Hepatocyte (in vitro differentiated cells): ENCODE data around the gene GNA14. TPM values are rescaled to one million over a fixed set of nuclear protein-coding genes. Genes with fewer than 3 reads are reported as not detected.
"Not testable (repeated sequence)": the region's sequence is repeated elsewhere in the genome, so short reads cannot be mapped to it uniquely, and the experiment has no call there.

ENCODE experiments used
- DNase-seq: peaks from one replicate; pipeline ENCODE4 v3.0.0-alpha.2; 2016; ENCODE audit warnings: low spot score
- H2AFZ ChIP-seq: fragments of 200-600 bp; sonication (generic); 2 replicates; pipeline ENCODE4 v1.6.0; 2016; ENCODE audit warnings: antibody characterized with exemption, mild to moderate bottlenecking
- H3K27ac ChIP-seq: fragments of 200-600 bp; sonication (generic); 2 replicates; pipeline ENCODE4 v1.5.1; 2016; ENCODE audit warnings: mild to moderate bottlenecking
- H3K27me3 ChIP-seq: fragments of 200-600 bp; sonication (generic); 2 replicates; pipeline ENCODE4 v1.6.1; 2016
- H3K36me3 ChIP-seq: fragments of 200-600 bp; sonication (generic); replicated peaks from 2 replicates; pipeline ENCODE4 v1.5.1; 2016; ENCODE audit warnings: low read depth; ENCODE audit not compliant: insufficient read depth
- H3K4me1 ChIP-seq: fragments of 200-600 bp; sonication (generic); 2 replicates; pipeline ENCODE4 v1.5.1; 2016; ENCODE audit warnings: mild to moderate bottlenecking, moderate library complexity; ENCODE audit not compliant: insufficient read depth
- H3K4me2 ChIP-seq: fragments of 200-600 bp; sonication (generic); 2 replicates; pipeline ENCODE4 v1.6.0; 2016
- H3K4me3 ChIP-seq: fragments of 200-600 bp; sonication (generic); 2 replicates; pipeline ENCODE4 v1.5.1; 2016; ENCODE audit warnings: mild to moderate bottlenecking
- H3K79me2 ChIP-seq: fragments of 200-600 bp; sonication (generic); 2 replicates; pipeline ENCODE4 v1.6.0; 2017; ENCODE audit warnings: mild to moderate bottlenecking
- H3K9me2 ChIP-seq: fragments of 200-600 bp; sonication (generic); replicated peaks from 2 replicates; pipeline ENCODE4 v1.6.0; 2017; ENCODE audit warnings: mild to moderate bottlenecking; ENCODE audit not compliant: insufficient read depth
- H3K9me3 ChIP-seq: fragments of 200-600 bp; sonication (generic); 2 replicates; pipeline ENCODE4 v1.5.1; 2016; ENCODE audit warnings: low read depth, mild to moderate bottlenecking
- H4K20me1 ChIP-seq: fragments of 200-600 bp; sonication (generic); 2 replicates; pipeline ENCODE4 v1.6.0; 2016; ENCODE audit warnings: mild to moderate bottlenecking; ENCODE audit not compliant: insufficient read depth, poor library complexity, severe bottlenecking
- EZH2 ChIP-seq: fragments of 200-600 bp; sonication (generic); IDR thresholded peaks from 2 replicates; pipeline ENCODE4 v1.6.1; 2016; ENCODE audit warnings: antibody characterized with exemption, mild to moderate bottlenecking, borderline replicate concordance
- EZH2phosphoT487 ChIP-seq: fragments of 200-600 bp; sonication (generic); IDR thresholded peaks from one replicate; pipeline ENCODE4 v1.6.1; 2018; ENCODE audit warnings: antibody characterized with exemption, mild to moderate bottlenecking, low read depth, moderate library complexity; ENCODE audit not compliant: unreplicated experiment, severe bottlenecking
- WGBS: methylation state at CpG from one replicate; pipeline ENCODE4 v1.1.6; 2016; ENCODE audit warnings: low lambda C conversion rate; ENCODE audit errors: missing lambda C conversion rate; 5-methylcytosine and 5-hydroxymethylcytosine counted together
- polyA plus RNA-seq: library from polyadenylated mRNA; unstranded; fragments of >200 nt; fragmentation: Nextera tagmentation; extraction: Ambion mirVana; gene quantifications from 2 replicates; pipeline ENCODE4 v1.2.1, GENCODE V29; 2016
- total RNA-seq: library from RNA; depleted of rRNA; stranded (reverse); fragments of >200 nt; gene quantifications from 2 replicates; pipeline ENCODE4 v1.2.3, GENCODE V29; 2014
- TF ChIP-seq, protein P1 (sequence below): fragments of 200-600 bp; sonication (generic); IDR thresholded peaks from 2 replicates; pipeline ENCODE4 v1.5.1; 2016; ENCODE audit warnings: antibody characterized with exemption, mild to moderate bottlenecking; ENCODE audit not compliant: poor library complexity

The GNA14 gene
- total and polyA plus RNA-seq, 2 experiments from 2014 or later, result 1.2 to 3.1 TPM

DNA sequence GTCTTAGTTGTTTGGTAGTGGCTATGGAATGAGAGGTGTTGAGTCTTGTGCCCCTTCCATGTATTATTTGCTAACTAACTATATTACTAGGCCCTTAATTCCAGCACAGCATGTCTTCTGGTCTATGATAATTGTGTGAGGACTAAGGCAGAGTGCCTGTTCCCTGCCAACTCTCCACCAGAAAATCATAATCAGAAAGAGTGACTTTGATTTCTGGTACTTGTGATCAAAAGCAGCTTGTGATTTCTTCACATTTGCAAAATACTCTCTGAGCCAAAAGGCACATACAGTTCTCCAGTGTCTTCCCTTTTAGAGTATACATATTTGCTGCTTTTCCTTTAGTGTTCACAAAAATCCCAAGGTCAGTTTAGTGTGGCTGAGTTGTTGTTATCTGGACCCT is 229.9 kb downstream of the GNA14 start:
- TF ChIP-seq EZH2 (no peak), EZH2phosphoT487 (no peak)
- TF ChIP-seq, protein P1, sequence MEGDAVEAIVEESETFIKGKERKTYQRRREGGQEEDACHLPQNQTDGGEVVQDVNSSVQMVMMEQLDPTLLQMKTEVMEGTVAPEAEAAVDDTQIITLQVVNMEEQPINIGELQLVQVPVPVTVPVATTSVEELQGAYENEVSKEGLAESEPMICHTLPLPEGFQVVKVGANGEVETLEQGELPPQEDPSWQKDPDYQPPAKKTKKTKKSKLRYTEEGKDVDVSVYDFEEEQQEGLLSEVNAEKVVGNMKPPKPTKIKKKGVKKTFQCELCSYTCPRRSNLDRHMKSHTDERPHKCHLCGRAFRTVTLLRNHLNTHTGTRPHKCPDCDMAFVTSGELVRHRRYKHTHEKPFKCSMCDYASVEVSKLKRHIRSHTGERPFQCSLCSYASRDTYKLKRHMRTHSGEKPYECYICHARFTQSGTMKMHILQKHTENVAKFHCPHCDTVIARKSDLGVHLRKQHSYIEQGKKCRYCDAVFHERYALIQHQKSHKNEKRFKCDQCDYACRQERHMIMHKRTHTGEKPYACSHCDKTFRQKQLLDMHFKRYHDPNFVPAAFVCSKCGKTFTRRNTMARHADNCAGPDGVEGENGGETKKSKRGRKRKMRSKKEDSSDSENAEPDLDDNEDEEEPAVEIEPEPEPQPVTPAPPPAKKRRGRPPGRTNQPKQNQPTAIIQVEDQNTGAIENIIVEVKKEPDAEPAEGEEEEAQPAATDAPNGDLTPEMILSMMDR, result no peak
- Histone ChIP-seq H3K36me3 (no peaks in the 10 kb centered on the region), H3K79me2 (no peaks in the 10 kb centered on the region), H3K4me1 (no peaks in the 10 kb centered on the region), H3K4me3 (no peak overlapping the region), H2AFZ (no peak overlapping the region), H3K27me3 (no peaks in the 10 kb centered on the region), H4K20me1 (no peaks in the 10 kb centered on the region), H3K27ac (peak overlapping the region; percentile 44), H3K4me2 (no peak overlapping the region), H3K9me2 (no peaks in the 10 kb centered on the region), H3K9me3 (no peaks in the 10 kb centered on the region)
- DNase-seq, result no peak

DNA sequence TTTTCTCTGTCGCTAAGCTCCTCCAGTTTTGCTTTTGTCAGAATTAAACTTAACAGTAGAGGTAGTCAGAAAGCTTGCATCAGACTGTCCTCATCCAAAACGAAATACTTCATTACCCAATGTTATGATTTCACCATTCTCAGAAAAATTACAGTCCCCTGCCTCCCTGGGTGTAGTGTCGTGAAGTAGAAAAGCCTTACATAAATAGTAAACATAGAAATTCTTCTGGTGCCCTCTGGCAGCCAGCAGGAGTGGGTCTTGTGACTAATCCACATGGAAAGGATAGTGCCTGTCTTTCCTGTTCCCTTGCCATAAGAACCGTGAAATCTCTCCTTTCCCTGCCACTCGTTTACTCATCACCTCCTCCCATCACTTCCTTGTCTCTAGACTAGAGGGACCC is 230.6 kb downstream of the GNA14 start:
- WGBS, result 53% methylated on average over 5 of the region's 5 CpGs
- H3K9me2 ChIP-seq, result no peaks in the 10 kb centered on the region
- H3K27ac ChIP-seq, result peak overlapping the region; percentile 44
- no peak overlapping the region for H2AFZ ChIP-seq
- no peak overlapping the region for H3K4me3 ChIP-seq
- TF ChIP-seq EZH2phosphoT487, result no peak
- H3K9me3 ChIP-seq, result no peaks in the 10 kb centered on the region
- H3K79me2 ChIP-seq, result no peaks in the 10 kb centered on the region
- peak; percentile 20 for DNase-seq
- no peaks in the 10 kb centered on the region for H4K20me1 ChIP-seq
- no peak overlapping the region for H3K4me2 ChIP-seq
- H3K27me3 ChIP-seq, result no peaks in the 10 kb centered on the region
- no peaks in the 10 kb centered on the region for H3K36me3 ChIP-seq
- H3K4me1 ChIP-seq, result no peaks in the 10 kb centered on the region

DNA sequence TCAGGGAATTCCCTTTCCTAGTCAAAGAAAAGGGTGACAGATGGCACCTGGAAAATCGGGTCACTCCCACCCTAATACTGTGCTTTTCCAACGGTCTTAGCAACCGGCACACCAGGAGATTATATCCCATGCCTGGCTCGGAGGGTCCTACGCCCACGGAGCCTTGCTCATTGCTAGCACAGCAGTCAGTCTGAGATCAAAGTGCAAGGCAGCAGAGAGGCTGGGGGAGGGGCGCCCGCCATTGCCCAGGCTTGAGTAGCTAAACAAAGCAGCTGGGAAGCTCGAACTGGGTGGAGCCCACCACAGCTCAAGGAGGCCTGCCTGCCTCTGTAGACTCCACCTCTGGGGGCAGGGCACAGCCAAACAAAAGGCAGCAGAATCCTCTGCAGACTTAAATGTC is 239.6 kb downstream of the GNA14 start:
- H3K4me2 ChIP-seq, H3K27me3 ChIP-seq, H4K20me1 ChIP-seq, H3K27ac ChIP-seq, H3K79me2 ChIP-seq, H3K4me3 ChIP-seq, H3K9me3 ChIP-seq, H2AFZ ChIP-seq, H3K4me1 ChIP-seq, H3K36me3 ChIP-seq, H3K9me2 ChIP-seq, DNase-seq: not testable (repeated sequence)
- 87% methylated on average over 9 of the region's 9 CpGs for WGBS

DNA sequence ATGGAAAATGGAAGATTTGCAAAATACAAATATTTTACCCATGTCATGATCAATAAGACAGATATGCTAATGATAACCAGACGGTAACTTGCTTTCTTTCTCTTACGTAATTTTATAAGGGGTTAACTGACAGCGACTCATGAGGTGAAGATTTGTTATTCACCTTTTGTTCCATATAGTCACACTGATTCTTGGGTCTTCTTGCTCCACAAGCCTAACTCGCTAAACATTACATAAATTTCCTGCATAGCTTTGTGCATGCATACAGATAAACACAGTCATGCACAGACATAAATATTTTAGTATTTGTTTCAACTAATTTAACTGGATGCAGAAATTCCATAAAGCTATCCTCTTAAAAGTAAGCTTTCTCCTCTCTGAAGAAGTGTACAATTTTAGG is 244.9 kb downstream of the GNA14 start:
- Histone ChIP-seq H3K36me3 (no peaks in the 10 kb centered on the region), H3K9me3 (no peaks in the 10 kb centered on the region), H3K27ac (no peak overlapping the region), H3K4me3 (no peak overlapping the region), H3K4me1 (no peaks in the 10 kb centered on the region), H3K27me3 (no peaks in the 10 kb centered on the region), H3K9me2 (no peaks in the 10 kb centered on the region), H2AFZ (no peak overlapping the region), H3K79me2 (no peaks in the 10 kb centered on the region), H3K4me2 (no peak overlapping the region), H4K20me1 (no peaks in the 10 kb centered on the region)
- no peak for TF ChIP-seq EZH2phosphoT487
- no peak for TF ChIP-seq EZH2
- TF ChIP-seq, protein P1, result no peak
- no peak for DNase-seq
- 84% methylated on average over 4 of the region's 4 CpGs for WGBS

DNA sequence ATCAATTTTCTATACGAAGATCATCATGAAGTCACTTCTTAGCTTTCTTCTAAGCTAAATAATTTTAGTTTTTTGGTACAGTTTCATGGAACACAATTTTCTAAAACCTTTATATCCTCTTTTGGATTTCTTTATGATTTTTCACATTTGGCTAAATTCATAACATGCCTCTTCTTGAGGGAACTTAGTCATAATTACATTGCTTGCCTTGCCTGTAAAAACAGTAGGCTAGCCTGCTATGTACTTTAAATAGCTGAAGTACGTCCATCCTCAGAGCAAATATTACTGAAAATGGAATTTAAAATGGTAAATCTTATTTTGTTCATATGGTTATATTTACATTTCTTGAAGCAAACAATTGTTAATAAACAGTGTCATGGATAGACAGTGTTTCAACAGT is 245.8 kb downstream of the GNA14 start:
- Histone ChIP-seq H3K4me2 (no peak overlapping the region), H3K9me3 (no peaks in the 10 kb centered on the region), H2AFZ (no peak overlapping the region), H3K36me3 (no peaks in the 10 kb centered on the region), H3K4me3 (no peak overlapping the region), H4K20me1 (no peaks in the 10 kb centered on the region), H3K27me3 (no peaks in the 10 kb centered on the region), H3K79me2 (no peaks in the 10 kb centered on the region), H3K27ac (no peak overlapping the region), H3K9me2 (no peaks in the 10 kb centered on the region), H3K4me1 (no peaks in the 10 kb centered on the region)
- 95% methylated on average over 2 of the region's 2 CpGs for WGBS
- no peak for TF ChIP-seq EZH2
- TF ChIP-seq, protein P1, result no peak
- TF ChIP-seq EZH2phosphoT487, result no peak
- no peak for DNase-seq
